HepG2 (cell line): ENCODE results near the gene TLCD1. TPM values are rescaled to one million over a fixed set of nuclear protein-coding genes. Genes with fewer than 3 reads are reported as not detected.

Experiments used
- ATF5 ChIP-seq: sonication (generic); formaldehyde crosslinking; IDR thresholded peaks from 2 replicates; pipeline ENCODE4 v1.4.0; 2020; ENCODE audit warnings: mild to moderate bottlenecking, low read depth, missing genetic modification reagents
- ATRX ChIP-seq: sonication (generic); formaldehyde crosslinking; IDR thresholded peaks from 2 replicates; pipeline ENCODE4 v1.4.0; 2020; ENCODE audit warnings: missing genetic modification reagents, borderline replicate concordance
- DNMT1 ChIP-seq: sonication (generic); formaldehyde crosslinking; IDR thresholded peaks from 2 replicates; pipeline ENCODE4 v1.5.1; 2020; ENCODE audit warnings: mild to moderate bottlenecking, missing genetic modification reagents
- FLYWCH1 ChIP-seq: sonication (generic); formaldehyde crosslinking; IDR thresholded peaks from 2 replicates; pipeline ENCODE4 v1.8.1; 2023; ENCODE audit warnings: mild to moderate bottlenecking, missing genetic modification reagents
- HDAC2 ChIP-seq: sonication (generic); formaldehyde crosslinking; IDR thresholded peaks from 2 replicates; pipeline ENCODE4 v1.4.0; 2020; ENCODE audit warnings: missing genetic modification reagents
- IKZF5 ChIP-seq: IDR thresholded peaks from 2 replicates; pipeline ENCODE4 v1.6.1; 2018; ENCODE audit warnings: missing genetic modification reagents, mild to moderate bottlenecking, missing compliant biosample characterization
- SNAPC2 ChIP-seq: sonication (generic); formaldehyde crosslinking; IDR thresholded peaks from 2 replicates; pipeline ENCODE4 v1.8.1; 2022; ENCODE audit warnings: mild to moderate bottlenecking, missing genetic modification reagents
- TBX3 ChIP-seq: fragments of 450-650 bp; IDR thresholded peaks from 2 replicates; pipeline ENCODE4 v1.6.1; 2017; ENCODE audit warnings: antibody characterized with exemption, mild to moderate bottlenecking, inconsistent platforms, borderline replicate concordance
- ZBED4 ChIP-seq: sonication (generic); formaldehyde crosslinking; IDR thresholded peaks from 2 replicates; pipeline ENCODE4 v1.4.0; 2020; ENCODE audit warnings: missing genetic modification reagents, borderline replicate concordance
- ZBTB25 ChIP-seq: IDR thresholded peaks from 2 replicates; pipeline ENCODE4 v1.6.1; 2018; ENCODE audit warnings: missing genetic modification reagents
- ZNF362 ChIP-seq: sonication (generic); formaldehyde crosslinking; IDR thresholded peaks from 2 replicates; pipeline ENCODE4 v1.4.0; 2020; ENCODE audit warnings: missing genetic modification reagents, mild to moderate bottlenecking, borderline replicate concordance
- ZNF496 ChIP-seq: sonication (generic); formaldehyde crosslinking; IDR thresholded peaks from 2 replicates; pipeline ENCODE4 v1.8.1; 2023; ENCODE audit warnings: mild to moderate bottlenecking, moderate library complexity, missing genetic modification reagents; ENCODE audit not compliant: insufficient replicate concordance
- ZNF562 ChIP-seq: sonication (generic); formaldehyde crosslinking; IDR thresholded peaks from 2 replicates; pipeline ENCODE4 v1.8.0; 2022; ENCODE audit warnings: missing genetic modification reagents, borderline replicate concordance
- polyA plus RNA-seq, 8 experiments: library from polyadenylated mRNA; depleted of rRNA in 3 of 8; stranded (reverse) in 7 of 8; unstranded in 1 of 8; fragments of >200 nt; fragmentation: Illumina TruSeq in 4 of 8; extraction: Trizol in 4 of 8; gene quantifications; 2 replicates each; pipeline versions ENCODE4 v1.2.1 to v1.2.3, GENCODE V29; 2011 to 2016; ENCODE audit warnings: low read depth in 4 of 8, missing spikeins in 1 of 8, mixed read lengths in 1 of 8; ENCODE audit not compliant: insufficient read depth in 1 of 8
- total RNA-seq, 5 experiments: library from RNA; depleted of rRNA; stranded (reverse); fragments of >200 nt; fragmentation: Illumina TruSeq; extraction: Trizol; gene quantifications; 2 replicates each; pipeline ENCODE4 v1.2.3, GENCODE V29; 2016; ENCODE audit warnings: low read depth in 1 of 5

Gene TLCD1
- total and polyA plus RNA-seq, 2 of the 13 experiments (the other 11 are each of a cell fraction or from before 2014, with no cell fraction given) = 14.9 to 19.6 TPM

GRCh38 chr17:28698253-28698941, 27.6 kb downstream of the TLCD1 start (continued):
- TF ChIP-seq ZBED4 (CRISPR knock-in tag) (peak; percentile 40; the same call in 1 of the 2 replicates), ATF5 (CRISPR knock-in tag) (no peak), ZNF362 (CRISPR knock-in tag) (peak; percentile 59; the same call in 1 of the 2 replicates), HDAC2 (CRISPR knock-in tag) (peak; percentile 95), ZNF562 (CRISPR knock-in tag) (0 out of 2 replicates have a peak, but pooled peaks have one; percentile 56), IKZF5 (CRISPR knock-in tag) (peak; percentile 88), SNAPC2 (CRISPR knock-in tag) (peak; percentile 97), DNMT1 (CRISPR knock-in tag) (no peak), ATRX (CRISPR knock-in tag) (no peak), TBX3 (no peak), ZBTB25 (CRISPR knock-in tag) (no peak; the same call in 1 of the 2 replicates), ZNF496 (no peak), FLYWCH1 (CRISPR knock-in tag) (no peak)
